Breast epithelium (tissue), 4 donors: ENCODE data around the gene TSKS. TPM values are rescaled to one million over a fixed set of nuclear protein-coding genes. Genes with fewer than 3 reads are reported as not detected.
A peak's percentile ranks its signal among the peaks of the same experiment; 100 is the strongest.

Source experiments
- DNase-seq, 2 donors: peaks; one replicate each; pipeline ENCODE4 v3.0.0-alpha.2; 2019; ENCODE audit warnings: low spot score in 2 of 2
- H3K27ac ChIP-seq, 2 donors: fragments of 200-600 bp; sonication (generic) in 1 of 2; one replicate each; pipeline ENCODE4 v1.5.1; 2016 to 2019; ENCODE audit warnings: mild to moderate bottlenecking in 1 of 2
- H3K27me3 ChIP-seq, 2 donors: fragments of 200-600 bp; sonication (generic) in 1 of 2; one replicate each; pipeline versions ENCODE4 v1.5.1 to v1.6.0; 2017 to 2019; ENCODE audit warnings: control low read depth in 1 of 2, mild to moderate bottlenecking in 1 of 2
- H3K36me3 ChIP-seq: fragments of 200-600 bp; one replicate; pipeline ENCODE4 v1.5.1; 2019
- H3K4me1 ChIP-seq, 2 donors: fragments of 200-600 bp; sonication (generic); one replicate each; pipeline ENCODE4 v1.5.1; 2016 to 2019; ENCODE audit warnings: control low read depth in 1 of 2
- H3K4me3 ChIP-seq, 3 donors: fragments of 200-600 bp; sonication (generic); 1 replicate in 2 of 3; 2 replicates in 1 of 3; pipeline ENCODE4 v1.5.1; 2016 to 2019; ENCODE audit warnings: mild to moderate bottlenecking in 3 of 3, moderate library complexity in 2 of 3
- H3K9me3 ChIP-seq, 2 donors: fragments of 200-600 bp; sonication (generic) in 1 of 2; one replicate each; pipeline ENCODE4 v1.5.1; 2016 to 2019; ENCODE audit warnings: control low read depth in 1 of 2
- POLR2A ChIP-seq: fragments of 450-650 bp; IDR thresholded peaks from one replicate; pipeline ENCODE4 v1.6.1; 2016; ENCODE audit warnings: antibody characterized with exemption, mild to moderate bottlenecking, moderate library complexity
- POLR2AphosphoS5 ChIP-seq, 3 donors: sonication (generic); formaldehyde crosslinking; IDR thresholded peaks; one replicate each; pipeline ENCODE4 v1.6.1; 2017; ENCODE audit warnings: antibody characterized with exemption in 3 of 3
- intact Hi-C: fragments of 100-400 bp; cut with DNase I; formaldehyde crosslinking; loops from one replicate; pipeline ENCODE4 v1.15.1; 2023; ENCODE audit warnings: low total_unique reads
- total RNA-seq, 3 donors: library from RNA; depleted of rRNA; stranded (reverse); fragments of >200 nt; gene quantifications; one replicate each; pipeline ENCODE4 v1.1.0, GENCODE V29; 2016
- TF ChIP-seq, protein P1 (sequence below), 3 donors: fragments of 450-650 bp; IDR thresholded peaks; one replicate each; pipeline ENCODE4 v1.5.1; 2016 to 2017; ENCODE audit warnings: antibody characterized with exemption in 3 of 3, mild to moderate bottlenecking in 3 of 3, moderate library complexity in 3 of 3

Gene TSKS, protein sequence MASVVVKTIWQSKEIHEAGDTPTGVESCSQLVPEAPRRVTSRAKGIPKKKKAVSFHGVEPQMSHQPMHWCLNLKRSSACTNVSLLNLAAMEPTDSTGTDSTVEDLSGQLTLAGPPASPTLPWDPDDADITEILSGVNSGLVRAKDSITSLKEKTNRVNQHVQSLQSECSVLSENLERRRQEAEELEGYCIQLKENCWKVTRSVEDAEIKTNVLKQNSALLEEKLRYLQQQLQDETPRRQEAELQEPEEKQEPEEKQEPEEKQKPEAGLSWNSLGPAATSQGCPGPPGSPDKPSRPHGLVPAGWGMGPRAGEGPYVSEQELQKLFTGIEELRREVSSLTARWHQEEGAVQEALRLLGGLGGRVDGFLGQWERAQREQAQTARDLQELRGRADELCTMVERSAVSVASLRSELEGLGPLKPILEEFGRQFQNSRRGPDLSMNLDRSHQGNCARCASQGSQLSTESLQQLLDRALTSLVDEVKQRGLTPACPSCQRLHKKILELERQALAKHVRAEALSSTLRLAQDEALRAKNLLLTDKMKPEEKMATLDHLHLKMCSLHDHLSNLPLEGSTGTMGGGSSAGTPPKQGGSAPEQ
- total RNA-seq = under 1 TPM in 2 of 3 donors, not detected in 1; 0.33 to 0.96 TPM

DNA sequence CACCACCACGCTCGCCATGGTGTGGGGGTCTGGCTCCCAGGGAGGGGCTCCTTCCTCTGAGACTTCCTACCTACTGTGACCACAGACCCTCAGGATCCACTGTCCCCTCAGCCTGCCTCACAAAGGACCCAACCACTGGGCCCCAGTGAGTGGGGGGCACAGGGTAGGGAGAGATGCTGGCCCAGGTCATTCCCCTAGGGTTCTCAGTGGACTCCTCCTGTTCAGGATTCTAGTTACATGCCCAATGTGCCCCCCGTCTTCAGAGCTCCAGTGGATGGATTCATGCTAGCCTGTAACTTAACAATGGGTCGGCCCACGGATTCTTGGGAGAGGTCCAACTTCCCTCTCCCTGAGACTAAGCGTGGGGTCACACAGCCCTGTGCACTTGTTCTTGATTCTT lies at the start of gene TSKS:
TSKS (minus strand) TSS at position 77 of the 400 bp plus-strand sequence; CDS start at position 18, 59 bp downstream.
- intact Hi-C loops = no loop called here
- Histone ChIP-seq H3K27ac (peak within 1 kb of the TSS in 1 of 2 donors; percentile 84), H3K36me3 (no peaks in the 10 kb centered on the region)

DNA sequence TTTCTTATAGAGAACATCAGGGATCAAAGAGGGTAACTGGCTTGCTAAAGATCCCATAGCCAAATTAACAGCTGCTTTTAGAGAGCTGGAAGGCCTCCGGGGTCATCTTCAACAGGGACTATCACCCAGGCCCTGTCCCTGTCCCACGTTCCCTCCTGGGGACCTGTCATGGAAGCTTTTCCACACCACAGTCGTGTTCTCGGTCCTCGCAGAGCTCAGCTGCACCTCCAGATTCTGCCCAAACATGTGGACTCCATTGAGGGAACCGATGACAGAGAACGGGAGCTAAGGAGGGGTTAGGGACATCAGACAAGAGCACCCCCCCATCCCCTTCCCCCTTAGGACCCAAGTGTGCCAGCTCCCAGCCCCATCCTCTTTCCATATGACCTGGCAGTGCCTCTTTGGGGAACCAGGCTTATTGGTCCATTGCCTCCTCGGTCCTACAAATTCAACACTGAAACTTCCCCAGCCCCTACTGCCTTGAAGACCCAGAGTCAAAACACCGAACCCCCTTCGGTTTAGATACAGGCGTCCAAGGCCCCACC lies 49.4 kb upstream of the TSKS start:
- H3K36me3 ChIP-seq = no peaks in the 10 kb centered on the region
- H3K27me3 ChIP-seq = no peaks in the 10 kb centered on the region
- DNase-seq = no peak
- intact Hi-C loops = no loop called here
- peak overlapping the region; percentile 61 to 88 (median 71) for H3K4me3 ChIP-seq
- H3K9me3 ChIP-seq = no peaks in the 10 kb centered on the region
- peak overlapping the region; percentile 96 to 97 for H3K27ac ChIP-seq
- no peak for TF ChIP-seq POLR2A
- no peak for TF ChIP-seq POLR2AphosphoS5 (IDR thresholded peaks at IDR 0.05)
- TF ChIP-seq, protein P1, sequence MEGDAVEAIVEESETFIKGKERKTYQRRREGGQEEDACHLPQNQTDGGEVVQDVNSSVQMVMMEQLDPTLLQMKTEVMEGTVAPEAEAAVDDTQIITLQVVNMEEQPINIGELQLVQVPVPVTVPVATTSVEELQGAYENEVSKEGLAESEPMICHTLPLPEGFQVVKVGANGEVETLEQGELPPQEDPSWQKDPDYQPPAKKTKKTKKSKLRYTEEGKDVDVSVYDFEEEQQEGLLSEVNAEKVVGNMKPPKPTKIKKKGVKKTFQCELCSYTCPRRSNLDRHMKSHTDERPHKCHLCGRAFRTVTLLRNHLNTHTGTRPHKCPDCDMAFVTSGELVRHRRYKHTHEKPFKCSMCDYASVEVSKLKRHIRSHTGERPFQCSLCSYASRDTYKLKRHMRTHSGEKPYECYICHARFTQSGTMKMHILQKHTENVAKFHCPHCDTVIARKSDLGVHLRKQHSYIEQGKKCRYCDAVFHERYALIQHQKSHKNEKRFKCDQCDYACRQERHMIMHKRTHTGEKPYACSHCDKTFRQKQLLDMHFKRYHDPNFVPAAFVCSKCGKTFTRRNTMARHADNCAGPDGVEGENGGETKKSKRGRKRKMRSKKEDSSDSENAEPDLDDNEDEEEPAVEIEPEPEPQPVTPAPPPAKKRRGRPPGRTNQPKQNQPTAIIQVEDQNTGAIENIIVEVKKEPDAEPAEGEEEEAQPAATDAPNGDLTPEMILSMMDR (IDR thresholded peaks at IDR 0.05) = no peak
- H3K4me1 ChIP-seq = peaks cover 7 to 14% of the 10 kb centered on the region in 2 donors

More for the DNA sequence above, at the start of gene TSKS:
- Histone ChIP-seq H3K4me3 (no peak within 1 kb of the TSS), H3K27me3 (no peaks in the 10 kb centered on the region), H3K4me1 (peaks cover 5 to 8% of the 10 kb centered on the region in 2 donors), H3K9me3 (no peaks in the 10 kb centered on the region)
- no peak for TF ChIP-seq POLR2A
- DNase-seq = no peak

DNA sequence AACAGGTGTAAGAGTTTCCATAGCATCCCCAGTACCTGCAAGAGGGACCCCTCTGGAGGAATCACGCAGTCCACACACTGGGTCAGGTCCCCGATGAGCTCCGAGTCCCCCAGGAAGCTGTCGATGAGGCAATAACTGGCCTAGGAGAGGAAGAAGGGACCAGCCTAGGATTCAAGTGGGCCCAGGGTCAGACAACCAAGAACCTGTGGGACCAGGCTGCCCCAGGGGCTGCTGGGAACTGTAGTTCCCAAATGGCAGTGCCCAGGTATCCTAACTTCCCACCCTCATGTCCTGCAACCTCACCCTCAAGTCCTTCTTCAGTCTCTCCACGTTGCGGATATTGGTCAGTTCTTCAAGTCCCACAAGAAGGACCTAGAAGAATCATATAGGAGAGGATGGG lies 48.2 kb upstream of the TSKS start:
- Histone ChIP-seq H3K27me3 (no peaks in the 10 kb centered on the region), H3K9me3 (no peaks in the 10 kb centered on the region), H3K4me1 (peaks cover 7 to 14% of the 10 kb centered on the region in 2 donors), H3K36me3 (no peaks in the 10 kb centered on the region), H3K27ac (peak overlapping the region in 1 of 2 donors; percentile 19), H3K4me3 (no peak overlapping the region)
- no peak for TF ChIP-seq POLR2AphosphoS5 (IDR thresholded peaks at IDR 0.05)
- TF ChIP-seq, protein P1 (IDR thresholded peaks at IDR 0.05) = no peak
- TF ChIP-seq POLR2A = no peak
- DNase-seq = no peak
- intact Hi-C loops = no loop called here

DNA sequence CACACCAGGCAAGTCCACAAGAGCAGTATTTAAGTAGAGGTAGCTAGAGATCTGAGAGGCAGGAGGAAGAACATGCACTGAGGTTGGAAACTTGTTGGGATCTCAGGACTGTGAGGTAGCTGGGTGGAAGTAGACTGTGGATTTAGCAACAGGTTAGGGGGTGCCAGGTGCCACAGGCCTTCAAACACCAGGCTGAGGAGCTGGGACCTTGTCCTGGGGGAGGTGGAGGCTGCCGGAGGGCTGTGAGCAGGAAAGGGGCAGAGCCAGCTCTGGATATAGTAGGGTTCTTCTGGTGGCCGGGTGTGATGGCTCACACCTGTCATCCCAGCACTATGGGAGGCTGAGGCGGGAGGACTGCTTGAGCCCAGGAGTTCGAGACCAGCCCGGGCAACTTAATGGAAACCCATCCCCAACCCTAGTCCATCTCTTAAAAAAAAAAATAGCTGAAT lies 46.9 kb upstream of the TSKS start:
- no peaks in the 10 kb centered on the region for H3K36me3 ChIP-seq
- H3K27ac ChIP-seq = peak overlapping the region; percentile 92 to 98
- peaks cover 7 to 14% of the 10 kb centered on the region in 2 donors for H3K4me1 ChIP-seq
- H3K4me3 ChIP-seq = peak overlapping the region; percentile 73 to 96 (median 76)
- H3K27me3 ChIP-seq = no peaks in the 10 kb centered on the region
- intact Hi-C loops = no loop called here
- DNase-seq = no peak
- no peaks in the 10 kb centered on the region for H3K9me3 ChIP-seq
- TF ChIP-seq POLR2AphosphoS5 (IDR thresholded peaks at IDR 0.05) (no peak), POLR2A (no peak)
- TF ChIP-seq, protein P1 (IDR thresholded peaks at IDR 0.05) = no peak

DNA sequence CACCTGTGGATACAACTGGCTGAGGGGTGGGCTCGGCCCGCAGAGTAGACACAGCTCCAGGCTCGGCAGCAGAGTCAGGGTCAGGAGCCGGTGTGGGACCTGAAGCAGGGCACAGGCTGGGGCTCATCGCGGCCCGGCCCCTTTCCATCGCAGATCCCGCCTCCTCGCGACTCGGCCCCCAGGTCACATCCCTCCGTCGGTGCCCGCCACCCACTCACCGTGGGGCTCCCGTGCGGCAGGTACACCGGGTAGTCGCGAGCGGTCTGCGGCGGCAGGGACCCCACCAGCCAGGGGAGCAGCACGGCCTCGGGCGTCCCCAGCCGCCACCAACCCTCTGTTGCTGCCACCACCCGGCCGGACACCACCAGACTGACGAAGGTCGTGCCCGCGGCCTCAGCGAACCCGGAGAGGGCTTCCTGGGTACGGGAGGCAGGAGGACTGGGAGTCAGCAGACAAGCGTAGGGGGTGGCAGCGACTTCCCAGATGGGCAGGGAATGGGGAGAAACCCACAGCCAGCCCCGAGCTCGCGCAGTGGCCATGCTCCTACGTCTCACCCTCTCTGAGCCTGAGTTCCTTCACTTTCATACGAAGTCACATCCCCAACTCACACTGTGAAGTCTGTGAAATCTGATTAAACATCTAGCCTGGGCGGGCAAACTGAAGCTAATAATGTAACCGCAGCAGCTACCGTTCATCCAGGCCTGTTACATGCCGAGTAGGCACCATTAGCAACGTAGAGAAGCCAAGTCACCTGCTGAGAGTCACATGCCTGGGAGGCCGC lies 46.2 kb upstream of the TSKS start:
- no peaks in the 10 kb centered on the region for H3K36me3 ChIP-seq
- peak; percentile 51 to 75 for DNase-seq
- H3K9me3 ChIP-seq = no peaks in the 10 kb centered on the region
- peak overlapping the region; percentile 73 to 96 (median 76) for H3K4me3 ChIP-seq
- H3K27ac ChIP-seq = peak overlapping the region; percentile 92 to 98
- peaks cover 7 to 14% of the 10 kb centered on the region in 2 donors for H3K4me1 ChIP-seq
- TF ChIP-seq, protein P1 (IDR thresholded peaks at IDR 0.05) = no peak
- TF ChIP-seq POLR2AphosphoS5 (IDR thresholded peaks at IDR 0.05) = peak in 1 of 3 donors; percentile 62
- TF ChIP-seq POLR2A = no peak
- no peaks in the 10 kb centered on the region for H3K27me3 ChIP-seq
- intact Hi-C loops = no loop called here
